H1 (cell line): ENCODE measurements around the gene LEUTX. TPM values are rescaled to one million over a fixed set of nuclear protein-coding genes. Genes with fewer than 3 reads are reported as not detected.

Experiments used
- CTCF ChIA-PET: fragments of 300-600 bp; sonication (Branson Sonifier 250); formaldehyde crosslinking; loops from one replicate; lab custom pipeline; 2021; ENCODE audit not compliant: partially characterized antibody; lab: Charles Lee
- POLR2A ChIA-PET: fragments of 300-600 bp; sonication (Branson Sonifier 250); formaldehyde crosslinking; loops from one replicate; lab custom pipeline; 2021; ENCODE audit warnings: inconsistent platforms; ENCODE audit not compliant: partially characterized antibody; lab: Charles Lee
- DNase-seq, 2 experiments: peaks; one replicate each; pipeline versions ENCODE4 v3.0.0 to v3.0.0-alpha.2; 2010 to 2022; ENCODE audit warnings: low spot score in 2 of 2, low read depth in 1 of 2, mixed read lengths in 1 of 2
- FAIRE-seq: peaks from 2 replicates; lab custom pipeline; 2011; peaks lifted over from hg19 to GRCh38; lab: Jason Lieb, UNC
- H2AFZ ChIP-seq: 2 replicates; pipeline ENCODE4 v1.8.1; 2012; ENCODE audit warnings: low read length, inconsistent platforms
- H2AK5ac ChIP-seq: 2 replicates; pipeline ENCODE4 v1.6.1; 2013; ENCODE audit warnings: low read depth, low read length
- H2BK120ac ChIP-seq: replicated peaks from 2 replicates; pipeline ENCODE3; 2013; ENCODE audit warnings: low read depth, low read length, inconsistent platforms
- H2BK12ac ChIP-seq: 2 replicates; pipeline ENCODE4 v1.6.1; 2013; ENCODE audit warnings: low read depth, low read length
- H2BK15ac ChIP-seq: 2 replicates; pipeline ENCODE4 v1.6.1; 2013; ENCODE audit warnings: low read length
- H2BK20ac ChIP-seq: 2 replicates; pipeline ENCODE4 v1.6.1; 2013; ENCODE audit warnings: low read length
- H2BK5ac ChIP-seq: 2 replicates; pipeline ENCODE4 v1.6.1; 2013; ENCODE audit warnings: low read depth, low read length
- H3K14ac ChIP-seq: 2 replicates; pipeline ENCODE4 v1.6.1; 2013; ENCODE audit warnings: inconsistent platforms; ENCODE audit not compliant: insufficient read length
- H3K18ac ChIP-seq: 2 replicates; pipeline ENCODE4 v1.6.1; 2013; ENCODE audit warnings: low read length; ENCODE audit errors: extremely low read depth
- H3K23ac ChIP-seq: 2 replicates; pipeline ENCODE4 v1.6.1; 2013; ENCODE audit warnings: inconsistent platforms; ENCODE audit not compliant: insufficient read length
- H3K23me2 ChIP-seq: 2 replicates; pipeline ENCODE4 v1.6.1; 2013; ENCODE audit warnings: low read depth, low read length
- H3K27ac ChIP-seq: 2 replicates; pipeline ENCODE4 v1.6.1; 2011; ENCODE audit warnings: low read depth, low read length, inconsistent platforms
- H3K27me3 ChIP-seq, 4 experiments: replicated peaks in 1 of 4; 1 replicate in 1 of 4; 2 replicates in 3 of 4; pipeline versions ENCODE4 v1.6.1 to v1.8.1; 2011 to 2013; ENCODE audit warnings: low read length in 3 of 4, mild to moderate bottlenecking in 3 of 4, inconsistent platforms in 2 of 4, mixed read lengths in 2 of 4, moderate library complexity in 1 of 4; ENCODE audit not compliant: control insufficient read depth in 3 of 4, insufficient read depth in 3 of 4; ENCODE audit errors: extremely low read depth in 1 of 4
- H3K36me3 ChIP-seq, 4 experiments: 2 replicates each; pipeline versions ENCODE4 v1.6.1 to v1.8.1; 2011 to 2013; ENCODE audit warnings: mild to moderate bottlenecking in 4 of 4, low read length in 3 of 4, moderate library complexity in 2 of 4, control low read depth in 1 of 4, inconsistent platforms in 1 of 4; ENCODE audit not compliant: insufficient read depth in 4 of 4, control insufficient read depth in 2 of 4
- H3K4ac ChIP-seq: replicated peaks from 2 replicates; pipeline ENCODE3; 2013; ENCODE audit warnings: low read length, low read depth, mixed read lengths, inconsistent platforms; ENCODE audit not compliant: insufficient read length
- H3K4me1 ChIP-seq, 4 experiments: replicated peaks in 1 of 4; 1 replicate in 1 of 4; 2 replicates in 3 of 4; pipeline versions ENCODE4 v1.6.1 to v1.8.1; 2011 to 2013; ENCODE audit warnings: low read length in 3 of 4, inconsistent platforms in 2 of 4, mixed read lengths in 1 of 4; ENCODE audit not compliant: insufficient read depth in 4 of 4, control insufficient read depth in 3 of 4
- H3K4me2 ChIP-seq, 2 experiments: 2 replicates each; pipeline versions ENCODE4 v1.6.1 to v1.8.1; 2011 to 2013; ENCODE audit warnings: low read depth in 2 of 2, low read length in 2 of 2, control low read depth in 1 of 2, inconsistent platforms in 1 of 2, mild to moderate bottlenecking in 1 of 2; ENCODE audit not compliant: insufficient read depth in 1 of 2
- H3K4me3 ChIP-seq, 4 experiments: fragments of 200-600, 300-600 bp in 1 of 4; sonication (generic), shearing (Covaris generic), sonication (Bioruptor Twin) in 1 of 4; 2 replicates each; pipeline versions ENCODE4 v1.5.1 to v1.8.1; 2011 to 2016; ENCODE audit warnings: low read length in 4 of 4, low read depth in 3 of 4, control low read depth in 2 of 4, inconsistent platforms in 2 of 4, mild to moderate bottlenecking in 2 of 4, mixed read lengths in 1 of 4, moderate library complexity in 1 of 4; ENCODE audit not compliant: insufficient read depth in 2 of 4; ENCODE audit errors: extremely low read depth in 1 of 4
- H3K56ac ChIP-seq: replicated peaks from 2 replicates; pipeline ENCODE3; 2013; ENCODE audit warnings: low read depth, mild to moderate bottlenecking, mixed read lengths, low read length, inconsistent platforms; ENCODE audit not compliant: insufficient read length
- H3K79me1 ChIP-seq: 2 replicates; pipeline ENCODE4 v1.6.1; 2013; ENCODE audit warnings: low read depth, low read length, control low read depth
- H3K79me2 ChIP-seq, 2 experiments: 2 replicates each; pipeline versions ENCODE4 v1.6.1 to v1.8.1; 2012 to 2013; ENCODE audit warnings: low read length in 2 of 2, mild to moderate bottlenecking in 2 of 2, inconsistent platforms in 1 of 2; ENCODE audit not compliant: insufficient read depth in 2 of 2, control insufficient read depth in 1 of 2
- H3K9ac ChIP-seq, 4 experiments: replicated peaks in 1 of 4; 1 replicate in 1 of 4; 2 replicates in 3 of 4; pipeline versions ENCODE4 v1.6.1 to v1.8.1; 2011 to 2013; ENCODE audit warnings: low read depth in 3 of 4, low read length in 3 of 4, control low read depth in 2 of 4, mild to moderate bottlenecking in 2 of 4, moderate library complexity in 2 of 4, inconsistent platforms in 1 of 4; ENCODE audit errors: extremely low read depth in 1 of 4
- H3K9me3 ChIP-seq, 2 experiments: 2 replicates each; pipeline versions ENCODE4 v1.6.1 to v1.8.1; 2012 to 2013; ENCODE audit warnings: mild to moderate bottlenecking in 2 of 2, moderate library complexity in 2 of 2, control low read depth in 1 of 2, inconsistent platforms in 1 of 2, low read depth in 1 of 2, low read length in 1 of 2, mixed read lengths in 1 of 2; ENCODE audit not compliant: insufficient read depth in 2 of 2
- H4K20me1 ChIP-seq, 2 experiments: replicated peaks in 1 of 2; 2 replicates each; pipeline versions ENCODE3 to v1.8.1; 2011 to 2013; ENCODE audit warnings: inconsistent platforms in 2 of 2, low read length in 2 of 2, mild to moderate bottlenecking in 1 of 2; ENCODE audit not compliant: insufficient read depth in 2 of 2, control insufficient read depth in 1 of 2
- H4K5ac ChIP-seq: 2 replicates; pipeline ENCODE4 v1.6.1; 2013; ENCODE audit warnings: low read length, low read depth, mixed read lengths, inconsistent platforms; ENCODE audit not compliant: insufficient read length
- H4K8ac ChIP-seq: 2 replicates; pipeline ENCODE4 v1.8.0; 2013; ENCODE audit warnings: mild to moderate bottlenecking, moderate library complexity, low read length, inconsistent platforms; ENCODE audit not compliant: insufficient read depth; ENCODE audit errors: extremely low read depth
- H4K91ac ChIP-seq: replicated peaks from 2 replicates; pipeline ENCODE3; 2013; ENCODE audit warnings: low read length, mixed read lengths, inconsistent platforms; ENCODE audit not compliant: insufficient read length
- ASH2L ChIP-seq: fragments of 200-600, 300-600 bp; sonication (generic); IDR thresholded peaks from one replicate; pipeline ENCODE4 v1.7.1; 2017; ENCODE audit warnings: low read length
- BACH1 ChIP-seq: IDR thresholded peaks from 2 replicates; pipeline ENCODE4 v1.6.1; 2012; ENCODE audit warnings: low read length, improper control_type of control experiment
- CHD2 ChIP-seq: IDR thresholded peaks from 2 replicates; pipeline ENCODE4 v1.6.1; 2012; ENCODE audit warnings: low read length, improper control_type of control experiment
- EGR1 ChIP-seq: IDR thresholded peaks from 2 replicates; pipeline ENCODE4 v1.6.1; 2011; ENCODE audit warnings: low read depth, low read length, borderline replicate concordance
- EZH2 ChIP-seq: fragments of 200-600 bp; sonication (generic); IDR thresholded peaks from 2 replicates; pipeline ENCODE4 v1.7.1; 2012; ENCODE audit warnings: low read depth, mild to moderate bottlenecking, moderate library complexity, low read length, inconsistent platforms; ENCODE audit not compliant: severe bottlenecking
- GABPA ChIP-seq: IDR thresholded peaks from 2 replicates; pipeline ENCODE4 v1.6.1; 2011; ENCODE audit warnings: mild to moderate bottlenecking, low read length, moderate library complexity, borderline replicate concordance; ENCODE audit not compliant: insufficient read depth
- HDAC2 ChIP-seq, 2 experiments: fragments of 300-600 bp in 1 of 2; sonication (generic) in 1 of 2; IDR thresholded peaks; 2 replicates each; pipeline ENCODE4 v1.6.1; 2011 to 2012; ENCODE audit warnings: low read depth in 2 of 2, low read length in 2 of 2, mild to moderate bottlenecking in 2 of 2, moderate library complexity in 2 of 2, borderline replicate concordance in 1 of 2, inconsistent platforms in 1 of 2
- JUN ChIP-seq: IDR thresholded peaks from 2 replicates; pipeline ENCODE4 v1.6.1; 2011; ENCODE audit warnings: low read depth, mild to moderate bottlenecking, improper control_type of control experiment, low read length
- KDM1A ChIP-seq: fragments of 200-600, 300-600 bp; sonication (generic); IDR thresholded peaks from 2 replicates; pipeline ENCODE4 v1.7.1; 2016; ENCODE audit warnings: mild to moderate bottlenecking, low read length, borderline replicate concordance
- SAP30 ChIP-seq: fragments of 300-600 bp; sonication (generic); IDR thresholded peaks from 2 replicates; pipeline ENCODE4 v1.7.1; 2012; ENCODE audit warnings: low read length, moderate library complexity, mild to moderate bottlenecking, inconsistent platforms; ENCODE audit not compliant: insufficient read depth, insufficient replicate concordance
- SIRT6 ChIP-seq: IDR thresholded peaks from one replicate; pipeline ENCODE4 v1.7.1; 2012; ENCODE audit warnings: low read length, inconsistent platforms
- TCF12 ChIP-seq: IDR thresholded peaks from 2 replicates; pipeline ENCODE4 v1.6.1; 2011; ENCODE audit warnings: low read depth, mild to moderate bottlenecking, low read length
- TEAD4 ChIP-seq: IDR thresholded peaks from 2 replicates; pipeline ENCODE4 v1.6.1; 2012; ENCODE audit warnings: low read depth, low read length, inconsistent platforms, mixed read lengths
- WGBS, 2 experiments: shearing (Covaris generic) in 1 of 2; methylation state at CpG; one replicate each; pipeline versions ENCODE4 v1.1.6 to v1.1.7; 2013 to 2015; ENCODE audit warnings: low lambda C conversion rate in 2 of 2, mixed read lengths in 2 of 2, inconsistent platforms in 1 of 2, low coverage in 1 of 2, missing lambda C conversion rate in 1 of 2; ENCODE audit not compliant: insufficient replicate concordance in 2 of 2, insufficient coverage in 1 of 2, insufficient read length in 1 of 2; ENCODE audit errors: extremely low coverage in 1 of 2, missing lambda C conversion rate in 1 of 2; 5-methylcytosine and 5-hydroxymethylcytosine counted together
- polyA plus RNA-seq, 7 experiments: library from polyadenylated mRNA; depleted of rRNA in 3 of 7; stranded (reverse) in 5 of 7; unstranded in 2 of 7; fragments of >200 nt in 5 of 7; fragments of 200-250 nt in 2 of 7; gene quantifications; 1 replicate in 5 of 7; 2 replicates in 1 of 7; 4 replicates in 1 of 7; pipeline versions ENCODE4 v1.2.1 to v1.2.3, GENCODE V29; 2011 to 2013; ENCODE audit warnings: missing spikeins in 2 of 7, mixed read lengths in 2 of 7
- total RNA-seq: library from RNA; stranded (reverse); fragmentation: NEBNext Ultra II Directional; extraction: Animal tissue kit (Norgen Biotek cat#: 25700); gene quantifications from 2 replicates; pipeline ENCODE4 v1.2.1, GENCODE V29; 2021
- TF ChIP-seq, protein P1 (sequence below): IDR thresholded peaks from 2 replicates; pipeline ENCODE4 v1.6.1; 2011; ENCODE audit warnings: low read depth, mild to moderate bottlenecking, low read length; ENCODE audit not compliant: insufficient read depth

Gene LEUTX
- total and polyA plus RNA-seq, 2 of the 8 experiments (the other 6 are each of a cell fraction or from before 2014, with no cell fraction given): not detected

DNA sequence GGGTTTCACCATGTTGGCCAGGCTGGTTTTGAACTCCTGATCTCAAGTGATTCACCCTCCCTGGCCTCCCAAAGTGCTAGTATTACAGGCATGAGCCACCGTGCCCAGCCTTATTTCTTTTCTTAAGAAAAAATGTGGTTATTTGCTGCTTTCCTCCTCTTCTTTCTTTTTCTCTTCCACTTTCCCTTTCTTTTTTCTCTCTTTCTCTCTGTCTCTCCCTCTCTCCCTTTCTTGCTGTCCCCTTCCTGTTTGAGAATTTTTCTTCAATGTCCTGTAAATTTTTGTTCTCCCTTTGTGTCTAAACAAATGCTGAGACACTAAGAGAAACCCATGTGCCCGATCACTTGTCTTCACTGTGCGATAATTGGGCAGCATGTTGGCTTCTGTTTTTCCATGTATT lies 2.2 kb downstream of the LEUTX start:
- Histone ChIP-seq H4K5ac (no peak overlapping the region), H2AFZ (no peak overlapping the region), H2BK12ac (no peak overlapping the region), H3K36me3 (no peaks in the 10 kb centered on the region), H3K56ac (no peak overlapping the region), H4K8ac (no peak overlapping the region), H3K23ac (no peak overlapping the region), H2BK20ac (no peak overlapping the region), H3K9ac (no peak overlapping the region), H3K4me2 (no peak overlapping the region), H3K4me1 (no peaks in the 10 kb centered on the region), H4K91ac (no peak overlapping the region), H3K14ac (no peak overlapping the region), H4K20me1 (no peaks in the 10 kb centered on the region), H2BK15ac (no peak overlapping the region), H2BK120ac (no peak overlapping the region), H3K23me2 (no peaks in the 10 kb centered on the region), H3K9me3 (no peaks in the 10 kb centered on the region), H3K18ac (no peak overlapping the region), H3K79me2 (no peaks in the 10 kb centered on the region), H2AK5ac (no peak overlapping the region), H3K4ac (no peak overlapping the region), H3K27me3 (no peaks in the 10 kb centered on the region), H2BK5ac (no peak overlapping the region), H3K4me3 (no peak overlapping the region), H3K79me1 (no peaks in the 10 kb centered on the region), H3K27ac (no peak overlapping the region)
- TF ChIP-seq, protein P1, sequence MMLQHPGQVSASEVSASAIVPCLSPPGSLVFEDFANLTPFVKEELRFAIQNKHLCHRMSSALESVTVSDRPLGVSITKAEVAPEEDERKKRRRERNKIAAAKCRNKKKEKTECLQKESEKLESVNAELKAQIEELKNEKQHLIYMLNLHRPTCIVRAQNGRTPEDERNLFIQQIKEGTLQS: no peak
- TF ChIP-seq TEAD4 (no peak), KDM1A (no peak), SIRT6 (no peak), EZH2 (no peak), SAP30 (no peak), GABPA (no peak), HDAC2 (IDR thresholded peaks at IDR 0.05; ENCODE audit: borderline replicate concordance in 1 of 2, low read depth in 2 of 2, low read length in 2 of 2) (no peak), CHD2 (no peak), BACH1 (no peak), ASH2L (no peak), TCF12 (no peak), JUN (no peak), EGR1 (no peak)
- FAIRE-seq (no peak), DNase-seq (no peak)
- ChIA-PET POLR2A (no interaction called here), CTCF (interaction anchor here (0.9 to 1.9 kb wide), 2 partner anchors 12 to 63 kb away, joined by 6 to 10 read pairs; no protein-coding TSS in a partner anchor)
- WGBS, 2 experiments: 87% methylated on average over 3 of the region's 3 CpGs; no CpG with 5 or more reads in 1 of the 2 experiments
